ENCODE data around the gene MCMBP.
"Not testable (repeated sequence)": the region's sequence is repeated elsewhere in the genome, so short reads cannot be mapped to it uniquely, and the experiment has no call there.

Gene MCMBP

GRCh38 chr10:119829429-119829828 lies 43.2 kb downstream of the MCMBP start:
- DNase-seq (ENCODE audit: low spot score), result no peak

- DNase-seq (ENCODE audit: low spot score), result no peak
Measured at GRCh38 chr10:119827430-119827829, 45.2 kb downstream of the MCMBP start.

GRCh38 chr10:119826771-119827170 lies 45.9 kb downstream of the MCMBP start:
- DNase-seq (ENCODE audit: low spot score), result no peak

GRCh38 chr10:119824299-119824698 lies 48.3 kb downstream of the MCMBP start:
- no peak for DNase-seq (ENCODE audit: low spot score)

GRCh38 chr10:119821182-119821581 lies 51.5 kb downstream of the MCMBP start:
- DNase-seq (ENCODE audit: low spot score), result no peak

- DNase-seq (ENCODE audit: low spot score), result no peak
Measured at GRCh38 chr10:119818889-119819270, 53.8 kb downstream of the MCMBP start.

GRCh38 chr10:119817991-119818888 lies 54.4 kb downstream of the MCMBP start:
- no peak for DNase-seq (ENCODE audit: low spot score)

GRCh38 chr10:119815671-119816070 lies 57.0 kb downstream of the MCMBP start:
- DNase-seq (ENCODE audit: low spot score), result no peak

- DNase-seq (ENCODE audit: low spot score), result no peak
Measured at GRCh38 chr10:119812684-119813083, 60.0 kb downstream of the MCMBP start.

- DNase-seq (ENCODE audit: low spot score), result no peak
Measured at GRCh38 chr10:119811122-119811521, 61.5 kb downstream of the MCMBP start.

- no peak for DNase-seq (ENCODE audit: low spot score)
Measured at GRCh38 chr10:119807960-119808697, 64.5 kb downstream of the MCMBP start.

- no peak for DNase-seq (ENCODE audit: low spot score)
Measured at GRCh38 chr10:119806334-119807130, 66.1 kb downstream of the MCMBP start.

GRCh38 chr10:119805702-119806230 lies 66.9 kb downstream of the MCMBP start:
- DNase-seq (ENCODE audit: low spot score), result no peak

- no peak for DNase-seq (ENCODE audit: low spot score)
Measured at GRCh38 chr10:119803264-119803663, 69.4 kb downstream of the MCMBP start.

- DNase-seq (ENCODE audit: low spot score), result no peak
Measured at GRCh38 chr10:119801998-119802538, 70.6 kb downstream of the MCMBP start.

GRCh38 chr10:119801176-119801575 lies 71.5 kb downstream of the MCMBP start:
- DNase-seq (ENCODE audit: low spot score), result no peak

- no peak for DNase-seq (ENCODE audit: low spot score)
Measured at GRCh38 chr10:119796039-119796438, 76.6 kb downstream of the MCMBP start.

- DNase-seq (ENCODE audit: low spot score), result not testable (repeated sequence)
Measured at GRCh38 chr10:119795101-119795500, 77.5 kb downstream of the MCMBP start.

GRCh38 chr10:119786117-119786769 lies 86.4 kb downstream of the MCMBP start:
- DNase-seq (ENCODE audit: low spot score), result no peak

- no peak for DNase-seq (ENCODE audit: low spot score)
Measured at GRCh38 chr10:119784340-119785067, 88.1 kb downstream of the MCMBP start.

GRCh38 chr10:119783665-119784027 lies 89.0 kb downstream of the MCMBP start:
- no peak for DNase-seq (ENCODE audit: low spot score)

Measured in hematopoietic multipotent progenitor cell treated with erythropoietin and hydrocortisone succinate and interleukin-3 and kit ligand, for 17 days (in vitro differentiated cells).